ENCODE results near the gene HBD. TPM values are rescaled to one million over a fixed set of nuclear protein-coding genes. Genes with fewer than 3 reads are reported as not detected.
"Not testable (repeated sequence)": the region's sequence is repeated elsewhere in the genome, so short reads cannot be mapped to it uniquely, and the experiment has no call there.

The HBD gene
- total RNA-seq, 1 donor from 2014 or later, result not detected

GRCh38 chr11:5258543-5259262 is 24.4 kb upstream of the HBD start:
- DNase-seq, result no peak
- no peak for ATAC-seq
- no peaks in the 10 kb centered on the region for H3K27me3 ChIP-seq
- no peaks in the 10 kb centered on the region for H3K36me3 ChIP-seq
- intact Hi-C loops (cut with DNase I), result no loop called here
- TF ChIP-seq CTCF (IDR thresholded peaks at IDR 0.05), result no peak
- H3K4me1 ChIP-seq, result no peaks in the 10 kb centered on the region
- H3K9me3 ChIP-seq, result no peaks in the 10 kb centered on the region
- H3K27ac ChIP-seq, result no peak overlapping the region
- H3K4me3 ChIP-seq, result no peak overlapping the region

- TF ChIP-seq CTCF (IDR thresholded peaks at IDR 0.05), result no peak
- no peak overlapping the region for H3K27ac ChIP-seq
- intact Hi-C loops (cut with DNase I), result no loop called here
Measured at GRCh38 chr11:5257296-5257695, 23.0 kb upstream of the HBD start.

GRCh38 chr11:5254646-5255413 is 20.5 kb upstream of the HBD start, which contains the start of gene HBG2:
TSS of gene HBG2 (minus strand) at chr11:5254781. CDS start at chr11:5254728, 53 bp downstream.
- H3K27ac ChIP-seq; H3K9me3 ChIP-seq; H3K36me3 ChIP-seq; ATAC-seq; DNase-seq; intact Hi-C loops (cut with DNase I); H3K27me3 ChIP-seq; H3K4me3 ChIP-seq; H3K4me1 ChIP-seq: not testable (repeated sequence)

More at GRCh38 chr11:5257296-5257695, 23.0 kb upstream of the HBD start:
- H3K27me3 ChIP-seq, result no peaks in the 10 kb centered on the region
- H3K36me3 ChIP-seq, result no peaks in the 10 kb centered on the region
- ATAC-seq (no peak), DNase-seq (no peak)
- no peaks in the 10 kb centered on the region for H3K9me3 ChIP-seq
- no peaks in the 10 kb centered on the region for H3K4me1 ChIP-seq
- H3K4me3 ChIP-seq, result no peak overlapping the region

GRCh38 chr11:5254023-5254422 is 19.7 kb upstream of the HBD start:
- intact Hi-C loops (cut with DNase I); H3K4me3 ChIP-seq; DNase-seq; H3K27ac ChIP-seq; H3K9me3 ChIP-seq; H3K36me3 ChIP-seq; H3K4me1 ChIP-seq; H3K27me3 ChIP-seq: not testable (repeated sequence)
- ATAC-seq, result peak; percentile 24

- not testable (repeated sequence) for ATAC-seq, H3K4me3 ChIP-seq, H3K9me3 ChIP-seq
Measured at GRCh38 chr11:5253440-5253839, 19.2 kb upstream of the HBD start.

GRCh38 chr11:5252919-5253265 is 18.6 kb upstream of the HBD start:
- H3K4me3 ChIP-seq, result no peak overlapping the region
- no peaks in the 10 kb centered on the region for H3K9me3 ChIP-seq
- no peak for DNase-seq
- no peaks in the 10 kb centered on the region for H3K27me3 ChIP-seq
- H3K36me3 ChIP-seq, result no peaks in the 10 kb centered on the region
- no peak for ATAC-seq
- no peak for TF ChIP-seq CTCF (IDR thresholded peaks at IDR 0.05)
- no peaks in the 10 kb centered on the region for H3K4me1 ChIP-seq
- H3K27ac ChIP-seq, result no peak overlapping the region
- intact Hi-C loops (cut with DNase I), result no loop called here

More at GRCh38 chr11:5253440-5253839, 19.2 kb upstream of the HBD start:
- intact Hi-C loops (cut with DNase I); H3K27ac ChIP-seq; H3K4me1 ChIP-seq; H3K27me3 ChIP-seq; H3K36me3 ChIP-seq; DNase-seq: not testable (repeated sequence)

- H3K4me3 ChIP-seq, result no peak overlapping the region
- no peak for TF ChIP-seq CTCF (IDR thresholded peaks at IDR 0.05)
Measured at GRCh38 chr11:5252192-5252918, 18.1 kb upstream of the HBD start.

More at GRCh38 chr11:5252192-5252918, 18.1 kb upstream of the HBD start:
- Histone ChIP-seq H3K4me1 (no peaks in the 10 kb centered on the region), H3K36me3 (no peaks in the 10 kb centered on the region), H3K27me3 (no peaks in the 10 kb centered on the region), H3K27ac (no peak overlapping the region), H3K9me3 (no peaks in the 10 kb centered on the region)
- intact Hi-C loops (cut with DNase I), result no loop called here
- DNase-seq (no peak), ATAC-seq (no peak)

Data from upper lobe of right lung (tissue), 1 donor.